Measurements from ENCODE around the gene HSFX2.
"Not testable (repeated sequence)": the region's sequence is repeated elsewhere in the genome, so short reads cannot be mapped to it uniquely, and the experiment has no call there.

Gene HSFX2

GRCh38 chrX:149546962-149547361, 48.2 kb downstream of the HSFX2 start:
- not testable (repeated sequence) for H4K20me1 ChIP-seq (ENCODE audit: control insufficient read depth, insufficient read depth, low read depth, low read length); H3K4me1 ChIP-seq (ENCODE audit: control insufficient read depth, low read length); H3K4me2 ChIP-seq (ENCODE audit: low read length); H3K36me3 ChIP-seq (ENCODE audit: control insufficient read depth, low read length); H3K9me3 ChIP-seq (ENCODE audit: control insufficient read depth, insufficient read depth, low read length); H3K4me3 ChIP-seq (ENCODE audit: low read length); H3K9me2 ChIP-seq (replicated peaks; ENCODE audit: control insufficient read depth, low read length); H3F3A ChIP-seq (ENCODE audit: control insufficient read depth, insufficient read depth); H3K27me3 ChIP-seq (ENCODE audit: control insufficient read depth, low read length); H3K79me2 ChIP-seq (ENCODE audit: control insufficient read depth, low read length); H3K27ac ChIP-seq (ENCODE audit: low read depth, low read length)

- not testable (repeated sequence) for H3K9me2 ChIP-seq (replicated peaks; ENCODE audit: control insufficient read depth, low read length); H3K4me2 ChIP-seq (ENCODE audit: low read length); H3K4me3 ChIP-seq (ENCODE audit: low read length); H4K20me1 ChIP-seq (ENCODE audit: control insufficient read depth, insufficient read depth, low read depth, low read length); H3K27me3 ChIP-seq (ENCODE audit: control insufficient read depth, low read length); H3K4me1 ChIP-seq (ENCODE audit: control insufficient read depth, low read length); H3K9me3 ChIP-seq (ENCODE audit: control insufficient read depth, insufficient read depth, low read length); H3K36me3 ChIP-seq (ENCODE audit: control insufficient read depth, low read length); H3K27ac ChIP-seq (ENCODE audit: low read depth, low read length); H3F3A ChIP-seq (ENCODE audit: control insufficient read depth, insufficient read depth)
- peaks cover 11% of the 10 kb centered on the region for H3K79me2 ChIP-seq (ENCODE audit: control insufficient read depth, low read length)
Observed at GRCh38 chrX:149545545-149546543, 49.3 kb downstream of the HSFX2 start.

All from DOHH2 (cell line).